HepG2 (cell line): ENCODE data around the gene RSRC2. TPM values are rescaled to one million over a fixed set of nuclear protein-coding genes. Genes with fewer than 3 reads are reported as not detected.

ENCODE experiments used
- IRF2 ChIP-seq: IDR thresholded peaks from 2 replicates; pipeline ENCODE4 v1.6.1; 2018; ENCODE audit warnings: missing genetic modification reagents, missing compliant biosample characterization
- MBNL3 ChIP-seq: fragments of 250-450 bp; sonication (Bioruptor Pico); conservative IDR thresholded peaks from 2 replicates; pipeline ENCODE4 v1.8.0; 2022; ENCODE audit warnings: mild to moderate bottlenecking, inconsistent platforms
- MIER3 ChIP-seq: IDR thresholded peaks from 2 replicates; pipeline ENCODE4 v1.6.1; 2016; ENCODE audit warnings: missing compliant biosample characterization, borderline replicate concordance
- NFAT5 ChIP-seq: sonication (generic); formaldehyde crosslinking; IDR thresholded peaks from 2 replicates; pipeline ENCODE4 v1.4.0; 2020; ENCODE audit warnings: missing genetic modification reagents
- NFYC ChIP-seq: IDR thresholded peaks from 2 replicates; pipeline ENCODE4 v1.6.1; 2016; ENCODE audit warnings: missing genetic modification reagents, missing compliant biosample characterization
- PBX2 ChIP-seq: IDR thresholded peaks from 2 replicates; pipeline ENCODE4 v1.6.1; 2016; ENCODE audit warnings: control low read depth
- POLR2AphosphoS5 ChIP-seq: IDR thresholded peaks from 2 replicates; pipeline ENCODE4 v1.6.1; 2012; ENCODE audit warnings: low read depth, low read length
- RBM39 ChIP-seq: fragments of 200-400 bp; formaldehyde crosslinking; IDR thresholded peaks from one replicate; pipeline ENCODE4 v1.6.1; 2018; ENCODE audit warnings: antibody characterized with exemption, mild to moderate bottlenecking, low read depth, low read length; ENCODE audit not compliant: poor library complexity, severe bottlenecking
- RFX5 ChIP-seq: IDR thresholded peaks from 2 replicates; pipeline ENCODE4 v1.6.1; 2011; ENCODE audit warnings: low read depth, low read length, improper control_type of control experiment
- SIX1 ChIP-seq: sonication (generic); formaldehyde crosslinking; IDR thresholded peaks from 2 replicates; pipeline ENCODE4 v1.4.0; 2020; ENCODE audit warnings: missing genetic modification reagents, borderline replicate concordance
- SIX4 ChIP-seq: sonication (generic); formaldehyde crosslinking; IDR thresholded peaks from 2 replicates; pipeline ENCODE4 v1.4.0; 2020; ENCODE audit warnings: missing genetic modification reagents
- SNAI1 ChIP-seq: sonication (generic); formaldehyde crosslinking; IDR thresholded peaks from 2 replicates; pipeline ENCODE4 v1.5.0; 2020; ENCODE audit warnings: mild to moderate bottlenecking, missing genetic modification reagents, borderline replicate concordance
- ZBTB46 ChIP-seq: sonication (generic); formaldehyde crosslinking; IDR thresholded peaks from 2 replicates; pipeline ENCODE4 v1.4.0; 2020; ENCODE audit warnings: mild to moderate bottlenecking, missing genetic modification reagents, borderline replicate concordance
- ZBTB7A ChIP-seq: sonication (generic); formaldehyde crosslinking; IDR thresholded peaks from 2 replicates; pipeline ENCODE4 v1.8.0; 2022; ENCODE audit warnings: mild to moderate bottlenecking, missing genetic modification reagents
- ZNF12 ChIP-seq: sonication (generic); formaldehyde crosslinking; IDR thresholded peaks from 2 replicates; pipeline ENCODE4 v1.5.0; 2020; ENCODE audit warnings: missing genetic modification reagents
- ZNF256 ChIP-seq: sonication (generic); formaldehyde crosslinking; conservative IDR thresholded peaks from 2 replicates; pipeline ENCODE4 v1.4.0; 2020; ENCODE audit warnings: missing genetic modification reagents
- ZNF337 ChIP-seq: sonication (generic); formaldehyde crosslinking; IDR thresholded peaks from 2 replicates; pipeline ENCODE4 v1.5.1; 2020; ENCODE audit warnings: missing genetic modification reagents, low read depth, mild to moderate bottlenecking, borderline replicate concordance
- ZNF737 ChIP-seq: sonication (generic); formaldehyde crosslinking; IDR thresholded peaks from 2 replicates; pipeline ENCODE4 v1.5.0; 2020; ENCODE audit warnings: missing genetic modification reagents, mild to moderate bottlenecking, borderline replicate concordance
- ZNF766 ChIP-seq: sonication (generic); formaldehyde crosslinking; IDR thresholded peaks from 2 replicates; pipeline ENCODE4 v1.5.0; 2020; ENCODE audit warnings: missing genetic modification reagents, borderline replicate concordance
- ZNF788 ChIP-seq: sonication (generic); formaldehyde crosslinking; IDR thresholded peaks from 2 replicates; pipeline ENCODE4 v1.5.0; 2020; ENCODE audit warnings: mild to moderate bottlenecking, missing genetic modification reagents, borderline replicate concordance
- ZNF841 ChIP-seq: sonication (generic); formaldehyde crosslinking; IDR thresholded peaks from 2 replicates; pipeline ENCODE4 v1.8.1; 2023; ENCODE audit warnings: missing genetic modification reagents, borderline replicate concordance
- ZZZ3 ChIP-seq: sonication (generic); formaldehyde crosslinking; IDR thresholded peaks from 2 replicates; pipeline ENCODE4 v1.4.0; 2020; ENCODE audit warnings: missing genetic modification reagents, mild to moderate bottlenecking, borderline replicate concordance
- polyA plus RNA-seq, 8 experiments: library from polyadenylated mRNA; depleted of rRNA in 3 of 8; stranded (reverse) in 7 of 8; unstranded in 1 of 8; fragments of >200 nt; fragmentation: Illumina TruSeq in 4 of 8; extraction: Trizol in 4 of 8; gene quantifications; 2 replicates each; pipeline versions ENCODE4 v1.2.1 to v1.2.3, GENCODE V29; 2011 to 2016; ENCODE audit warnings: low read depth in 4 of 8, missing spikeins in 1 of 8, mixed read lengths in 1 of 8; ENCODE audit not compliant: insufficient read depth in 1 of 8
- total RNA-seq, 5 experiments: library from RNA; depleted of rRNA; stranded (reverse); fragments of >200 nt; fragmentation: Illumina TruSeq; extraction: Trizol; gene quantifications; 2 replicates each; pipeline ENCODE4 v1.2.3, GENCODE V29; 2016; ENCODE audit warnings: low read depth in 1 of 5

The RSRC2 gene
- total and polyA plus RNA-seq, 2 of the 13 experiments (the other 11 are each of a cell fraction or from before 2014, with no cell fraction given): 31.4 to 77.8 TPM

GRCh38 chr12:122500685-122501488 lies 25.8 kb downstream of the RSRC2 start, which contains the start of gene ZCCHC8 (continued):
- TF ChIP-seq NFYC (CRISPR knock-in tag) (peak; percentile 76), ZNF737 (CRISPR knock-in tag) (no peak), ZBTB46 (CRISPR knock-in tag) (no peak), POLR2AphosphoS5 (peak; percentile 87), SIX4 (peak; percentile 59; the same call in 1 of the 2 replicates), RBM39 (peak; percentile 98), MBNL3 (CRISPR knock-in tag) (no peak), ZZZ3 (CRISPR knock-in tag) (peak; percentile 62; the same call in 1 of the 2 replicates), ZBTB7A (peak; percentile 51; the same call in 1 of the 2 replicates), ZNF788 (CRISPR knock-in tag) (peak; percentile 57; the same call in 1 of the 2 replicates), NFAT5 (no peak; the same call in 1 of the 2 replicates), ZNF841 (no peak), SIX1 (CRISPR knock-in tag) (0 out of 2 replicates have a peak, but pooled peaks have one; percentile 17), ZNF256 (CRISPR knock-in tag) (no peak), SNAI1 (CRISPR knock-in tag) (no peak), ZNF337 (CRISPR knock-in tag) (peak; percentile 72; the same call in 1 of the 2 replicates), MIER3 (CRISPR knock-in tag) (peak; percentile 82), ZNF766 (CRISPR knock-in tag) (no peak; the same call in 1 of the 2 replicates), IRF2 (CRISPR knock-in tag) (peak; percentile 92), ZNF12 (CRISPR knock-in tag) (0 out of 2 replicates have a peak, but pooled peaks have one; percentile 60), RFX5 (no peak), PBX2 (CRISPR knock-in tag) (no peak)
